ENCODE results near the gene PTGES2.
"Not testable (repeated sequence)": the region's sequence is repeated elsewhere in the genome, so short reads cannot be mapped to it uniquely, and the experiment has no call there.

PTGES2 gene

GRCh38 chr9:128136816-128137793, 9.6 kb upstream of the PTGES2 start:
- DNase-seq (ENCODE audit: low read depth in 2 of 2), result no peak

- DNase-seq (ENCODE audit: low read depth in 2 of 2), result not testable (repeated sequence)
Measured at GRCh38 chr9:128135561-128135960, 8.0 kb upstream of the PTGES2 start.

- DNase-seq (ENCODE audit: low read depth in 2 of 2), result not testable (repeated sequence)
Measured at GRCh38 chr9:128132139-128132538, 4.6 kb upstream of the PTGES2 start.

- not testable (repeated sequence) for DNase-seq (ENCODE audit: low read depth in 2 of 2)
Measured at GRCh38 chr9:128131346-128131745, 3.8 kb upstream of the PTGES2 start.

- DNase-seq (ENCODE audit: low read depth in 2 of 2), result not testable (repeated sequence)
Measured at GRCh38 chr9:128130651-128131050, 3.1 kb upstream of the PTGES2 start.

- peak in 1 of 2 donors; percentile 24 for DNase-seq (ENCODE audit: low read depth in 2 of 2)
Measured at GRCh38 chr9:128129976-128130590, 2.6 kb upstream of the PTGES2 start.

- DNase-seq (ENCODE audit: low read depth in 2 of 2), result no peak
Measured at GRCh38 chr9:128128836-128129590, 1.5 kb upstream of the PTGES2 start.

GRCh38 chr9:128127990-128128835, 684 bp upstream of the PTGES2 start:
- peak; percentile 73 to 76 for DNase-seq (ENCODE audit: low read depth in 2 of 2)

- DNase-seq (ENCODE audit: low read depth in 2 of 2), result no peak
Measured at GRCh38 chr9:128125580-128126354, 1.8 kb downstream of the PTGES2 start.

- no peak for DNase-seq (ENCODE audit: low read depth in 2 of 2)
Measured at GRCh38 chr9:128124873-128125579, 2.5 kb downstream of the PTGES2 start.

- no peak for DNase-seq (ENCODE audit: low read depth in 2 of 2)
Measured at GRCh38 chr9:128124451-128124850, 3.1 kb downstream of the PTGES2 start.

GRCh38 chr9:128123451-128124080, 4.0 kb downstream of the PTGES2 start:
- no peak for DNase-seq (ENCODE audit: low read depth in 2 of 2)

- no peak for DNase-seq (ENCODE audit: low read depth in 2 of 2)
Measured at GRCh38 chr9:128122809-128123175, 4.7 kb downstream of the PTGES2 start.

- DNase-seq (ENCODE audit: low read depth in 2 of 2), result no peak
Measured at GRCh38 chr9:128121924-128122808, 5.4 kb downstream of the PTGES2 start.

- no peak for DNase-seq (ENCODE audit: low read depth in 2 of 2)
Measured at GRCh38 chr9:128121466-128121810, 6.1 kb downstream of the PTGES2 start.

- no peak for DNase-seq (ENCODE audit: low read depth in 2 of 2)
Measured at GRCh38 chr9:128120741-128121465, 6.6 kb downstream of the PTGES2 start.

- no peak for DNase-seq (ENCODE audit: low read depth in 2 of 2)
Measured at GRCh38 chr9:128120061-128120740, 7.3 kb downstream of the PTGES2 start.
